ENCODE results near the gene MASP2. TPM values are rescaled to one million over a fixed set of nuclear protein-coding genes. Genes with fewer than 3 reads are reported as not detected.

MASP2 gene
- total and polyA plus RNA-seq, 2 donors (not counting 1 experiment from before 2014, with no cell fraction given): not detected

GRCh38 chr1:10980841-10981727 is 66.0 kb downstream of the MASP2 start:
- no peaks in the 10 kb centered on the region for H4K20me1 ChIP-seq (ENCODE audit: control insufficient read depth, extremely low read depth, insufficient read depth, low read length)
- no peak overlapping the region for H2AFZ ChIP-seq (ENCODE audit: low read length)
- no peaks in the 10 kb centered on the region for H3K4me1 ChIP-seq (ENCODE audit: control insufficient read depth, extremely low read depth, insufficient read depth, low read length)
- peaks cover 3% of the 10 kb centered on the region for H3K27me3 ChIP-seq (ENCODE audit: control insufficient read depth, insufficient read depth, low read length)
- no peak overlapping the region for H3K9ac ChIP-seq (ENCODE audit: insufficient read depth, low read length)
- no peaks in the 10 kb centered on the region for H3K36me3 ChIP-seq (ENCODE audit: control insufficient read depth, insufficient read depth, low read length)
- H3K9me3 ChIP-seq (ENCODE audit: control insufficient read depth, insufficient read depth, low read depth, low read length): no peaks in the 10 kb centered on the region
- no peak overlapping the region for H3K27ac ChIP-seq (ENCODE audit: insufficient read depth, low read length)
- H3K79me2 ChIP-seq (ENCODE audit: control insufficient read depth, insufficient read depth, low read length): no peaks in the 10 kb centered on the region
- DNase-seq (ENCODE audit: low read depth in 2 of 2): peak; percentile 18 to 33
- TF ChIP-seq, protein P1, sequence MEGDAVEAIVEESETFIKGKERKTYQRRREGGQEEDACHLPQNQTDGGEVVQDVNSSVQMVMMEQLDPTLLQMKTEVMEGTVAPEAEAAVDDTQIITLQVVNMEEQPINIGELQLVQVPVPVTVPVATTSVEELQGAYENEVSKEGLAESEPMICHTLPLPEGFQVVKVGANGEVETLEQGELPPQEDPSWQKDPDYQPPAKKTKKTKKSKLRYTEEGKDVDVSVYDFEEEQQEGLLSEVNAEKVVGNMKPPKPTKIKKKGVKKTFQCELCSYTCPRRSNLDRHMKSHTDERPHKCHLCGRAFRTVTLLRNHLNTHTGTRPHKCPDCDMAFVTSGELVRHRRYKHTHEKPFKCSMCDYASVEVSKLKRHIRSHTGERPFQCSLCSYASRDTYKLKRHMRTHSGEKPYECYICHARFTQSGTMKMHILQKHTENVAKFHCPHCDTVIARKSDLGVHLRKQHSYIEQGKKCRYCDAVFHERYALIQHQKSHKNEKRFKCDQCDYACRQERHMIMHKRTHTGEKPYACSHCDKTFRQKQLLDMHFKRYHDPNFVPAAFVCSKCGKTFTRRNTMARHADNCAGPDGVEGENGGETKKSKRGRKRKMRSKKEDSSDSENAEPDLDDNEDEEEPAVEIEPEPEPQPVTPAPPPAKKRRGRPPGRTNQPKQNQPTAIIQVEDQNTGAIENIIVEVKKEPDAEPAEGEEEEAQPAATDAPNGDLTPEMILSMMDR (conservative IDR thresholded peaks at IDR 0.05 in 1 of 2, IDR thresholded peaks at IDR 0.05 in 1 of 2; ENCODE audit: low read depth in 1 of 2, low read length in 2 of 2): no peak
- no peak for TF ChIP-seq EZH2 (IDR thresholded peaks at IDR 0.05; ENCODE audit: low read length, missing control alignments)
- peak overlapping the region; percentile 77 for H3K4me2 ChIP-seq (ENCODE audit: extremely low read depth, insufficient read depth, low read length)
- H3K4me3 ChIP-seq (replicated peaks in 1 of 4; ENCODE audit: control extremely low read depth in 1 of 4, insufficient read depth in 1 of 4, low read depth in 3 of 4, low read length in 4 of 4): peak overlapping the region in 1 of 4 experiments; percentile 4

DNA sequence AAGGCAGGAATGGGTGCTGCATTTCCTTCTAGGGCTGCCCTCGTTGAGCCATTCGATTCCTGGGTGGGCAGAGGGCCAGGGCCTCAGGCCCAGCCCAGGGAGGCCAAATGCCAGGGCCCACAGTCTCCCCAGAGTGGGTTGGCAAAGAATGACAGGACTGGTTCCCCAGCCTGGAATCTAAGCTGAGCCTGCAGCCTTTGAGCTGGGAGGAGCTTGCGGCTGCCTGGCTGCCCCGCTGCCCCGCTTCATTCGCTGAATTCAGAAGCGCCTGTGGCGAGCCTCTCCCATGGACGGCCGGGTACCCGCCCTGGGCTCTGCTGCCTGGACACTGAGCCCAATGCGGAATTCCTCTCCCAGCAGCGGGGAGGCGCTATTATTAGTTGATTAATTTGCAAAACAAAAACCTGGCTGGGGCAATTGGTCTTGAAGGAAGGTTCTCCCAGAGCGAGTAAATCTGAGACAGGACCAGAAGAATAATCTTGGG is 66.9 kb downstream of the MASP2 start:
- no peak overlapping the region for H2AFZ ChIP-seq (ENCODE audit: low read length)
- H3K27me3 ChIP-seq (ENCODE audit: control insufficient read depth, insufficient read depth, low read length): no peaks in the 10 kb centered on the region
- no peaks in the 10 kb centered on the region for H4K20me1 ChIP-seq (ENCODE audit: control insufficient read depth, extremely low read depth, insufficient read depth, low read length)
- H3K4me3 ChIP-seq (replicated peaks in 1 of 4; ENCODE audit: control extremely low read depth in 1 of 4, insufficient read depth in 1 of 4, low read depth in 3 of 4, low read length in 4 of 4): peak overlapping the region in 2 of 4 experiments; percentile 4 to 17
- H3K36me3 ChIP-seq (ENCODE audit: control insufficient read depth, insufficient read depth, low read length): no peaks in the 10 kb centered on the region
- TF ChIP-seq, protein P1 (conservative IDR thresholded peaks at IDR 0.05 in 1 of 2, IDR thresholded peaks at IDR 0.05 in 1 of 2; ENCODE audit: low read depth in 1 of 2, low read length in 2 of 2): peak; percentile 29 to 34
- TF ChIP-seq EZH2 (IDR thresholded peaks at IDR 0.05; ENCODE audit: low read length, missing control alignments): no peak
- H3K79me2 ChIP-seq (ENCODE audit: control insufficient read depth, insufficient read depth, low read length): no peaks in the 10 kb centered on the region
- H3K4me1 ChIP-seq (ENCODE audit: control insufficient read depth, extremely low read depth, insufficient read depth, low read length): no peaks in the 10 kb centered on the region
- no peak overlapping the region for H3K9ac ChIP-seq (ENCODE audit: insufficient read depth, low read length)
- no peak overlapping the region for H3K27ac ChIP-seq (ENCODE audit: insufficient read depth, low read length)
- peak overlapping the region; percentile 77 for H3K4me2 ChIP-seq (ENCODE audit: extremely low read depth, insufficient read depth, low read length)
- no peaks in the 10 kb centered on the region for H3K9me3 ChIP-seq (ENCODE audit: control insufficient read depth, insufficient read depth, low read depth, low read length)
- peak; percentile 67 to 82 for DNase-seq (ENCODE audit: low read depth in 2 of 2)

- no peaks in the 10 kb centered on the region for H3K36me3 ChIP-seq (ENCODE audit: control insufficient read depth, insufficient read depth, low read length)
- H3K4me1 ChIP-seq (ENCODE audit: control insufficient read depth, extremely low read depth, insufficient read depth, low read length): no peaks in the 10 kb centered on the region
- H3K27ac ChIP-seq (ENCODE audit: insufficient read depth, low read length): no peak overlapping the region
- H3K27me3 ChIP-seq (ENCODE audit: control insufficient read depth, insufficient read depth, low read length): no peaks in the 10 kb centered on the region
- H3K4me2 ChIP-seq (ENCODE audit: extremely low read depth, insufficient read depth, low read length): no peak overlapping the region
- no peaks in the 10 kb centered on the region for H4K20me1 ChIP-seq (ENCODE audit: control insufficient read depth, extremely low read depth, insufficient read depth, low read length)
- TF ChIP-seq, protein P1 (conservative IDR thresholded peaks at IDR 0.05 in 1 of 2, IDR thresholded peaks at IDR 0.05 in 1 of 2; ENCODE audit: low read depth in 1 of 2, low read length in 2 of 2): no peak
- no peak for TF ChIP-seq EZH2 (IDR thresholded peaks at IDR 0.05; ENCODE audit: low read length, missing control alignments)
- peak in 1 of 2 donors; percentile 18 for DNase-seq (ENCODE audit: low read depth in 2 of 2)
- no peak overlapping the region for H3K4me3 ChIP-seq (replicated peaks in 1 of 4; ENCODE audit: control extremely low read depth in 1 of 4, insufficient read depth in 1 of 4, low read depth in 3 of 4, low read length in 4 of 4)
- H3K79me2 ChIP-seq (ENCODE audit: control insufficient read depth, insufficient read depth, low read length): no peaks in the 10 kb centered on the region
- H3K9ac ChIP-seq (ENCODE audit: insufficient read depth, low read length): no peak overlapping the region
- H3K9me3 ChIP-seq (ENCODE audit: control insufficient read depth, insufficient read depth, low read depth, low read length): no peaks in the 10 kb centered on the region
- no peak overlapping the region for H2AFZ ChIP-seq (ENCODE audit: low read length)
Observed at GRCh38 chr1:10979483-10979920, 67.5 kb downstream of the MASP2 start.

All from fibroblast of lung (primary cell).